ENCODE data around the gene CHEK2.
"Not testable (repeated sequence)": the region's sequence is repeated elsewhere in the genome, so short reads cannot be mapped to it uniquely, and the experiment has no call there.

The CHEK2 gene

DNA sequence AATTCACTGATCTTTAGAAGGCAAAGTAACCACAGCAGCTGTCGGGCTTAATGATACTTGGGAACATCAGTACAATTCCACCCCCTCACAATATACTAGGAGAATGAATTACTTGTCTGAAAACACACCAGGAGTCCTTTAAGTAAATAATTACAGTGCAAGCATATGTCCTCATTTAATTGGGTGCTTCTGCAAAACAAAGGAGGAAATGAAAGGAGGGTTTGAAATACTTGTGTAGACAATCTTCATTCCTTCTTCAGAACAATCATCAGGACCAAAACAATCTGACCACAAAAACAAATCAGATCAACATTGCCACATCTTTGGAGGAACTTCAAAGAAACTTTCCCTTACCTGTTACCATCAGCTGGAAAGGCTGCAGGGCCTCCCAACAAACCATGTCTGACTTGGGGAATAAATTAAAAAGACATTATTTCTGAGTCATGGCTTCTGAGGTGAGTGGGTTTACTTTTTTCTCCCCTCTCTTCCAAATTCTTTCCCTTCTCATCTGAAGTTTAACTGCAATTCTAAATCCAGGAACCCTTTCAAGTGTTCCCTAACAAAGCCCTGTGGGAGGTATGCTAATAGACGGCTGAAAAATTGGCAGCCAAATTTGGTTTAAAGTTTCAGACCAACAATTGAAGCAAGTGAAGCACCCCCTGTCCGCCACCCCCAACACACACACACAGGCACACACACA, 18.4 kb upstream of the CHEK2 start:
- no peak overlapping the region for H3K4me3 ChIP-seq (replicated peaks; ENCODE audit: insufficient read depth, low read length)
- no peak for DNase-seq (ENCODE audit: low read depth in 1 of 2, low spot score in 1 of 2)
- no peaks in the 10 kb centered on the region for H3K27me3 ChIP-seq (ENCODE audit: insufficient read depth, poor library complexity, severe bottlenecking)
- TF ChIP-seq, protein P1, sequence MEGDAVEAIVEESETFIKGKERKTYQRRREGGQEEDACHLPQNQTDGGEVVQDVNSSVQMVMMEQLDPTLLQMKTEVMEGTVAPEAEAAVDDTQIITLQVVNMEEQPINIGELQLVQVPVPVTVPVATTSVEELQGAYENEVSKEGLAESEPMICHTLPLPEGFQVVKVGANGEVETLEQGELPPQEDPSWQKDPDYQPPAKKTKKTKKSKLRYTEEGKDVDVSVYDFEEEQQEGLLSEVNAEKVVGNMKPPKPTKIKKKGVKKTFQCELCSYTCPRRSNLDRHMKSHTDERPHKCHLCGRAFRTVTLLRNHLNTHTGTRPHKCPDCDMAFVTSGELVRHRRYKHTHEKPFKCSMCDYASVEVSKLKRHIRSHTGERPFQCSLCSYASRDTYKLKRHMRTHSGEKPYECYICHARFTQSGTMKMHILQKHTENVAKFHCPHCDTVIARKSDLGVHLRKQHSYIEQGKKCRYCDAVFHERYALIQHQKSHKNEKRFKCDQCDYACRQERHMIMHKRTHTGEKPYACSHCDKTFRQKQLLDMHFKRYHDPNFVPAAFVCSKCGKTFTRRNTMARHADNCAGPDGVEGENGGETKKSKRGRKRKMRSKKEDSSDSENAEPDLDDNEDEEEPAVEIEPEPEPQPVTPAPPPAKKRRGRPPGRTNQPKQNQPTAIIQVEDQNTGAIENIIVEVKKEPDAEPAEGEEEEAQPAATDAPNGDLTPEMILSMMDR (IDR thresholded peaks at IDR 0.05; ENCODE audit: insufficient read depth, low read length), result no peak
- TF ChIP-seq SPI1 (IDR thresholded peaks at IDR 0.05; ENCODE audit: borderline replicate concordance, low read depth), result no peak
- no peak for TF ChIP-seq POLR2AphosphoS5 (IDR thresholded peaks at IDR 0.05; ENCODE audit: low read depth)
- TF ChIP-seq GABPA (IDR thresholded peaks at IDR 0.05; ENCODE audit: low read depth), result no peak
- no peak for TF ChIP-seq REST (IDR thresholded peaks at IDR 0.05; ENCODE audit: insufficient replicate concordance, low read depth)
- no peak overlapping the region for H3K27ac ChIP-seq (replicated peaks)

DNA sequence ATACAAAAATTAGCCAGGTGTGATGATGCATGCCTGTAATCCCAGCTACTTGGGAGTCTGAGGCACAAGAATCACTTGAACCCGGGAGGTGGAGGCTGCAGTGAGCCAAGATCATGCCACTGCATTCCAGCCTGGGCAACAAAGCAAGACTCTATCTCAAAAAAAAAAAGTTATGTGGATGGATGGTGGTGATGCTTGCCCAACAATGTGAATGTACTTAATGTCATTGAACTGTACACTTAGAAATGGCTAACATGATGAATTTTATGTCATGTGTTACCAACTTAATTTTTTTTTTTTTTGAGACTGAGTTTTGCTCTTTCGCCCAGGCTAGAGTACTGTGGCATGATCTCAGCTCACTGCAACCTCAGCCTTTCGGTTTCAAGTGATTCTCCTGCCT, 12.9 kb upstream of the CHEK2 start:
- H3K4me3 ChIP-seq (replicated peaks; ENCODE audit: insufficient read depth, low read length); H3K27ac ChIP-seq (replicated peaks); DNase-seq (ENCODE audit: low read depth in 1 of 2, low spot score in 1 of 2); H3K27me3 ChIP-seq (ENCODE audit: insufficient read depth, poor library complexity, severe bottlenecking): not testable (repeated sequence)

GRCh38 chr22:28750471-28750881, 8.9 kb upstream of the CHEK2 start:
- Histone ChIP-seq H3K27ac (replicated peaks) (no peak overlapping the region), H3K4me3 (replicated peaks; ENCODE audit: insufficient read depth, low read length) (no peak overlapping the region), H3K27me3 (ENCODE audit: insufficient read depth, poor library complexity, severe bottlenecking) (no peaks in the 10 kb centered on the region)
- TF ChIP-seq, protein P1 (IDR thresholded peaks at IDR 0.05; ENCODE audit: insufficient read depth, low read length), result no peak
- TF ChIP-seq POLR2AphosphoS5 (IDR thresholded peaks at IDR 0.05; ENCODE audit: low read depth), result no peak
- TF ChIP-seq REST (IDR thresholded peaks at IDR 0.05; ENCODE audit: insufficient replicate concordance, low read depth), result no peak
- TF ChIP-seq SPI1 (IDR thresholded peaks at IDR 0.05; ENCODE audit: borderline replicate concordance, low read depth), result no peak
- no peak for TF ChIP-seq GABPA (IDR thresholded peaks at IDR 0.05; ENCODE audit: low read depth)
- no peak for DNase-seq (ENCODE audit: low read depth in 1 of 2, low spot score in 1 of 2)

- no peak for DNase-seq (ENCODE audit: low read depth in 1 of 2, low spot score in 1 of 2)
- H3K4me3 ChIP-seq (replicated peaks; ENCODE audit: insufficient read depth, low read length), result no peak overlapping the region
- no peak for TF ChIP-seq REST (IDR thresholded peaks at IDR 0.05; ENCODE audit: insufficient replicate concordance, low read depth)
- no peaks in the 10 kb centered on the region for H3K27me3 ChIP-seq (ENCODE audit: insufficient read depth, poor library complexity, severe bottlenecking)
- H3K27ac ChIP-seq (replicated peaks), result no peak overlapping the region
Observed at GRCh38 chr22:28743852-28744251, 2.2 kb upstream of the CHEK2 start.
